ENCODE results near the gene SLC9A9. TPM values are rescaled to one million over a fixed set of nuclear protein-coding genes. Genes with fewer than 3 reads are reported as not detected.

Gene SLC9A9
- total RNA-seq, 1 experiment from 2014 or later: 2.2 TPM

DNA sequence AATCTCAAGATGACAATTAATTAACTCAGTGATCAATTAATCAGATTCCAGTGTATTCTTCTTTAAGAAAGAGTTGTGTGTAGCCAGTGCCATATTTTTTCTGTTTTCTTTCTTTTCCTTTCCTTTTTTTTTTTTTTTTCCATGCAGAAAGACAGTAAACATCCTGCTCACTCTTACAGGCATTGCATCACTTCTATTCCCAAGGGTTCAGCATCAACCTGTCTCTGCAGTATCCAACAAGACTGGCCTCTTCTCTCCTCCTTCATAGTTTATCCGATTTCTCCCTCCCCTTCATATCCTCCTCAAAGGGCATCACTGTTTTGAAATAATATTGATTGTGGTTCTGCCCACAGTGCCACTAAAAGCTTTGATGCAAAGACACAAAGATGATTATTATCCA is 17.0 kb upstream of the SLC9A9 start:
- Mint-ChIP-seq H3K27me3 (ENCODE audit: insufficient read depth, unreplicated experiment) (no peaks in the 10 kb centered on the region), H3K4me3 (ENCODE audit: unreplicated experiment) (no peak overlapping the region), H3K36me3 (ENCODE audit: insufficient read depth, unreplicated experiment) (no peaks in the 10 kb centered on the region), H3K27ac (ENCODE audit: low read depth, unreplicated experiment) (no peak overlapping the region), H3K9me3 (ENCODE audit: unreplicated experiment) (no peaks in the 10 kb centered on the region), H3K4me1 (ENCODE audit: insufficient read depth, unreplicated experiment) (peaks cover 10% of the 10 kb centered on the region)
- CTCF ChIA-PET: interaction anchor here (0.8 to 2.8 kb wide), 2 partner anchors 20 to 681 kb away, joined by 4 to 13 read pairs; no protein-coding TSS in a partner anchor
- no TSS peak for BruUV-seq (replicated peaks)
- intact Hi-C loops (cut with micrococcal nuclease): no loop called here
- DNase-seq (ENCODE audit: unreplicated experiment): no peak
- TF ChIP-seq CTCF (IDR thresholded peaks at IDR 0.05; ENCODE audit: unreplicated experiment): no peak
- POLR2A ChIA-PET: interaction anchor here (1.1 to 1.3 kb wide), 2 partner anchors 15 to 107 kb away, joined by 4 to 5 read pairs; partner anchors contain the start of gene DIPK2A

GRCh38 chr3:143859465-143860203 is 11.4 kb upstream of the SLC9A9 start:
- Mint-ChIP-seq H3K36me3 (ENCODE audit: insufficient read depth, unreplicated experiment) (no peaks in the 10 kb centered on the region), H3K9me3 (ENCODE audit: unreplicated experiment) (no peaks in the 10 kb centered on the region), H3K4me1 (ENCODE audit: insufficient read depth, unreplicated experiment) (no peaks in the 10 kb centered on the region), H3K27me3 (ENCODE audit: insufficient read depth, unreplicated experiment) (no peaks in the 10 kb centered on the region), H3K4me3 (ENCODE audit: unreplicated experiment) (no peak overlapping the region), H3K27ac (ENCODE audit: low read depth, unreplicated experiment) (no peak overlapping the region)
- BruUV-seq (replicated peaks): no TSS peak
- ChIA-PET CTCF (interaction anchor here (1.3 kb wide), 1 partner anchor 25 kb away, joined by 6 read pairs; no protein-coding TSS in a partner anchor), POLR2A (no interaction called here)
- TF ChIP-seq CTCF (IDR thresholded peaks at IDR 0.05; ENCODE audit: unreplicated experiment): no peak
- intact Hi-C loops (cut with micrococcal nuclease): no loop called here
- no peak for DNase-seq (ENCODE audit: unreplicated experiment)

DNA sequence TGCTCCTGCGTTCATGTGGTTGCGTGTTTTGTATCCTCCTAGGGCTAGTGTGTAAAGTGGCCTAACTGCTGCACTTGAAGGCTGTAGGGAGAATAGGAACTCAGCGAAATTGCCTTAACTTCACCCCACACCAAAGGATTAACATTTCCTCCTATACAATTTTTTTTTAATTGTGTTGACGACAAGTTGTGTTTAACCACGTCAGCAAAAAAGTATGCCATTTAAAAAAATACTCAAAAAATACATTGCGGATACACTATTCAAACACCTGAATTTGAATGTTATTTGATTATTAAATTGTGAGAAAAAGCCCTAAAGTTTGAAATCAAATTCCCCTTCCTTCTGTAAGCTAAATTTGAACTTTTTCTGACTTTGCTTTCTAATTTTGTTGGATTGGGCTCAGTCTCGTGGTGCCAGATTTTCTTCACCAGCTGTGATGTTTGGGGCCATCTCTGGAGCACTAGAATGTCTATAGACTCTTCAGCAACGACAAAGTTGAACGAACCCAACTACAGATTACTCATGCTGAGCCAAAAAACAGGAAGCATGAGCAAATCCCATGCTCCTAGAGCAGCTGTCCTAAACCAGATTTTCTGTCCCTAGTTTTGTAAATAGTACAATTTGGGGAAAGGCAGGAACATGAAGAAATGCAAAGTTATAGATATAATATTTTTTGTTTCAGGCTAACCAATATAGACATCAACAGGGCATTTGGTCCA is 8.1 kb upstream of the SLC9A9 start:
- no peak for DNase-seq (ENCODE audit: unreplicated experiment)
- POLR2A ChIA-PET: interaction anchor here (1.0 kb wide), 1 partner anchor 9 kb away, joined by 3 read pairs; the partner anchor contains the start of gene SLC9A9
- BruUV-seq (replicated peaks): no TSS peak
- peaks cover 5% of the 10 kb centered on the region for H3K4me1 Mint-ChIP-seq (ENCODE audit: insufficient read depth, unreplicated experiment)
- intact Hi-C loops (cut with micrococcal nuclease): no loop called here
- TF ChIP-seq CTCF (IDR thresholded peaks at IDR 0.05; ENCODE audit: unreplicated experiment): no peak
- no peaks in the 10 kb centered on the region for H3K36me3 Mint-ChIP-seq (ENCODE audit: insufficient read depth, unreplicated experiment)
- H3K9me3 Mint-ChIP-seq (ENCODE audit: unreplicated experiment): no peaks in the 10 kb centered on the region
- H3K27me3 Mint-ChIP-seq (ENCODE audit: insufficient read depth, unreplicated experiment): no peaks in the 10 kb centered on the region
- CTCF ChIA-PET: interaction anchor here (0.7 to 5.9 kb wide), 2 partner anchors 28 to 96 kb away, joined by 3 to 37 read pairs; no protein-coding TSS in a partner anchor
- H3K27ac Mint-ChIP-seq (ENCODE audit: low read depth, unreplicated experiment): no peak overlapping the region
- H3K4me3 Mint-ChIP-seq (ENCODE audit: unreplicated experiment): no peak overlapping the region

DNA sequence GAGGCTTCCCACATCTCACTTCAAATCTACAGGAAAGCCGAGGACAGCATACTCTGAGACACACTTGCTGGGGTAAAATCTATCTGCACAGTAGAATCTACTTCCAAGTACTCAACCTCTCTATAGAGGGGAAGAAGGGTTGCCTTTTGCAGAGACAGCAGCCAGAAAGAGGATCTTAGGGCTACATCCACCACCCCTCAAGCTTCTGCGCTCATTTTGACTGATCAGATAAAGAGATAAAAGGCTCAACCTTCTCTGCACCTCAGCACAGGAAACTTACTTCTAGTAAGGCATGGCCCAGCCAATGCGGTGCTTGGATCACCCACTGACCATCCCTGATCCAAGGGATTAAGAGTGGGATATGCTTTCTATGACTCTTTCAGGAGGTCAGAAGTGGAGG is 6.9 kb upstream of the SLC9A9 start:
- POLR2A ChIA-PET: interaction anchor here (1.0 kb wide), 1 partner anchor 117 kb away, joined by 5 read pairs; no protein-coding TSS in a partner anchor
- Mint-ChIP-seq H3K36me3 (ENCODE audit: insufficient read depth, unreplicated experiment) (peaks cover 6% of the 10 kb centered on the region), H3K27me3 (ENCODE audit: insufficient read depth, unreplicated experiment) (no peaks in the 10 kb centered on the region), H3K27ac (ENCODE audit: low read depth, unreplicated experiment) (no peak overlapping the region), H3K9me3 (ENCODE audit: unreplicated experiment) (no peaks in the 10 kb centered on the region), H3K4me1 (ENCODE audit: insufficient read depth, unreplicated experiment) (peaks cover 18% of the 10 kb centered on the region), H3K4me3 (ENCODE audit: unreplicated experiment) (no peak overlapping the region)
- no peak for DNase-seq (ENCODE audit: unreplicated experiment)
- BruUV-seq (replicated peaks): no TSS peak
- CTCF ChIA-PET: interaction anchor here (0.6 to 5.9 kb wide), 2 partner anchors 29 to 249 kb away, joined by 3 to 37 read pairs; no protein-coding TSS in a partner anchor
- no peak for TF ChIP-seq CTCF (IDR thresholded peaks at IDR 0.05; ENCODE audit: unreplicated experiment)
- intact Hi-C loops (cut with micrococcal nuclease): no loop called here

All from MCF 10A (cell line).